ENCODE data around the gene ASIP. TPM values are rescaled to one million over a fixed set of nuclear protein-coding genes. Genes with fewer than 3 reads are reported as not detected.
"Not testable (repeated sequence)": the region's sequence is repeated elsewhere in the genome, so short reads cannot be mapped to it uniquely, and the experiment has no call there.

ASIP gene
- total RNA-seq, 1 experiment from 2014 or later, result not detected

DNA sequence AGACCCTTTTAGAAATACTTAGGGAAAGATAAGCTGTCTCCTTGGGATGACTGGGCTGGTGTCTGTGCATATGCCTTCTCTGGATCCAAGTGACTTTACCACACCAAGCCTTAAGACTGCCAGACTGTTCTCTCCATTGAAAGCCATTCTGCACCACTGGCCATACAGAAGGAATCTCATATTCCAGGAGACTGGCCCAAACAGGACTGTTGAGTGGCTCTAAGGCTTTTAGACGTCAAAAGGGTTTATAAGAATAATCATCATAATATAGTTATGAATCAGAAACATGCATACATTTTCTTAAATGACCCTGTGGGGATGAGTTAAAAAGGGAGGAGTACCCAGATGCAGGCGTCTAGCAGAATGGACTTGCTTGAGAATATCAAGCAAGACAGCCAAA lies 17.0 kb upstream of the ASIP start:
- not testable (repeated sequence) for DNase-seq; H3K4me3 ChIP-seq (ENCODE audit: insufficient read depth, low read depth, low read length); H3K27me3 ChIP-seq (ENCODE audit: control insufficient read depth, insufficient read depth, low read length); H3K36me3 ChIP-seq (replicated peaks; ENCODE audit: control insufficient read depth, insufficient read depth, low read length)

DNA sequence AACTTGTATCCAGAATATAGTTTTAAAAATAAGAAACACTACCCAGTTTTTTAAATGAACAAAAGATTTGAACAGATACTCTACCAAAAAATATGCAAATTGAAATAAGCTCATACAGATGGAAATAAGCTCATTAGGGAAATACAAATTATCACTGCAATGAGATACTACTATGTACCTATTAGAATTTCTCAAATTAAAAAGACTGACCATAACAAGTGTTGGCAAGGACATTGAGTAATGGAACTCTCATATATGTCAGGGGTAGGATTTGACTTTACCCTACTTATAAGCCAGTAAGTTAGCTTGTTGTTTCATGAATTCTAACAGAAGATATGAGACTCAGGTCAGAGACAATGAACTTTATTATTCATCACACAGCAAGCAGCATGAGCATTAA lies 9.6 kb upstream of the ASIP start:
- DNase-seq, result no peak
- no peak overlapping the region for H3K4me3 ChIP-seq (ENCODE audit: insufficient read depth, low read depth, low read length)
- H3K36me3 ChIP-seq (replicated peaks; ENCODE audit: control insufficient read depth, insufficient read depth, low read length), result no peaks in the 10 kb centered on the region
- H3K27me3 ChIP-seq (ENCODE audit: control insufficient read depth, insufficient read depth, low read length), result no peaks in the 10 kb centered on the region

- Histone ChIP-seq H3K4me3 (ENCODE audit: insufficient read depth, low read depth, low read length) (no peak overlapping the region), H3K27me3 (ENCODE audit: control insufficient read depth, insufficient read depth, low read length) (no peaks in the 10 kb centered on the region), H3K36me3 (replicated peaks; ENCODE audit: control insufficient read depth, insufficient read depth, low read length) (no peaks in the 10 kb centered on the region)
- DNase-seq, result no peak
Observed at GRCh38 chr20:34232494-34233087, 8.6 kb upstream of the ASIP start.

GRCh38 chr20:34233687-34234086 lies 7.5 kb upstream of the ASIP start:
- DNase-seq, result no peak
- Histone ChIP-seq H3K4me3 (ENCODE audit: insufficient read depth, low read depth, low read length) (no peak overlapping the region), H3K36me3 (replicated peaks; ENCODE audit: control insufficient read depth, insufficient read depth, low read length) (no peaks in the 10 kb centered on the region), H3K27me3 (ENCODE audit: control insufficient read depth, insufficient read depth, low read length) (no peaks in the 10 kb centered on the region)

DNA sequence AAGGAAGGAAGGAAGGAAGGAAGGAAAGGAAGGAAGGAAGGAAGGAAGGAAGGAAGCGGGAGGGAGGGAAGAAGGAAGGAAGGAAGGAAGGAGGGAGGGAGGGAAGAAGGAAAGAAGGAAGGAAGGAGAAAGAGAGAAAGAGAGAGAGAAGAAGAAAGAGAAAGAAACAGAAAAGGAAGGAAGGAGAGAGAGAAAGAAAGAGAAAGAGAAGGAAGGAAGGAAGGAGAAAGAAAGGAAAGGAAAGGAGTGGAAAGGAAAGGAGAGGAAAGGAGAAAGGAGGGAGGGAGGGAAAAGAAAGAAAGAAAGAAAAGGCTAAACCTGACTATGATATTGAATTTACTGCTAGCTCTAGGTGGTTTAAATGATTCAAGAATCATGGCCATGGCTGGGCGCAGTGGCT lies 5.3 kb upstream of the ASIP start:
- Histone ChIP-seq H3K27me3 (ENCODE audit: control insufficient read depth, insufficient read depth, low read length) (no peaks in the 10 kb centered on the region), H3K4me3 (ENCODE audit: insufficient read depth, low read depth, low read length) (no peak overlapping the region), H3K36me3 (replicated peaks; ENCODE audit: control insufficient read depth, insufficient read depth, low read length) (no peaks in the 10 kb centered on the region)
- no peak for DNase-seq

- no peaks in the 10 kb centered on the region for H3K36me3 ChIP-seq (replicated peaks; ENCODE audit: control insufficient read depth, insufficient read depth, low read length)
- no peaks in the 10 kb centered on the region for H3K27me3 ChIP-seq (ENCODE audit: control insufficient read depth, insufficient read depth, low read length)
- no peak for DNase-seq
- no peak overlapping the region for H3K4me3 ChIP-seq (ENCODE audit: insufficient read depth, low read depth, low read length)
Observed at GRCh38 chr20:34237942-34238341, 3.3 kb upstream of the ASIP start.

GRCh38 chr20:34240121-34240520 lies 1.1 kb upstream of the ASIP start:
- H3K27me3 ChIP-seq (ENCODE audit: control insufficient read depth, insufficient read depth, low read length), result no peaks in the 10 kb centered on the region
- H3K4me3 ChIP-seq (ENCODE audit: insufficient read depth, low read depth, low read length), result no peak overlapping the region
- no peak for DNase-seq
- no peaks in the 10 kb centered on the region for H3K36me3 ChIP-seq (replicated peaks; ENCODE audit: control insufficient read depth, insufficient read depth, low read length)

DNA sequence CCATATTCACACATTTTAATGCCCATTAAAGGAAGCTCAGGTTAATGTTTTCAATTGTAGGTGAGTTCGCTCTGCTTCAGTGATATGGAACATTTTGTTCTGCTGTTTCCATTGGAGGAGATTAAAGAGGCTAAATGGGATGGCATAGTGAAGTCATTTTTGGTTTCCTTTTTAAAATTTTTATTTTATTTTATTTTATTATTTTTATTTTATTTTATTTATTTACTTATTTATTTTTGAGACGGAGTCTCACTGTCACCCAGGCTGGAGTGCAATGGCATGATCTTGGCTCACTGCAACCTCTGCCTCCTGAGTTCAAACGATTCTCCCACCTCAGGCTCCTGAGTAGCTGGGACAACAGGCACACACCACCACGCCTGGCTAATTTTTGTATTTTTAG lies 792 bp downstream of the ASIP start:
- not testable (repeated sequence) for H3K27me3 ChIP-seq (ENCODE audit: control insufficient read depth, insufficient read depth, low read length); H3K4me3 ChIP-seq (ENCODE audit: insufficient read depth, low read depth, low read length); DNase-seq; H3K36me3 ChIP-seq (replicated peaks; ENCODE audit: control insufficient read depth, insufficient read depth, low read length)

DNA sequence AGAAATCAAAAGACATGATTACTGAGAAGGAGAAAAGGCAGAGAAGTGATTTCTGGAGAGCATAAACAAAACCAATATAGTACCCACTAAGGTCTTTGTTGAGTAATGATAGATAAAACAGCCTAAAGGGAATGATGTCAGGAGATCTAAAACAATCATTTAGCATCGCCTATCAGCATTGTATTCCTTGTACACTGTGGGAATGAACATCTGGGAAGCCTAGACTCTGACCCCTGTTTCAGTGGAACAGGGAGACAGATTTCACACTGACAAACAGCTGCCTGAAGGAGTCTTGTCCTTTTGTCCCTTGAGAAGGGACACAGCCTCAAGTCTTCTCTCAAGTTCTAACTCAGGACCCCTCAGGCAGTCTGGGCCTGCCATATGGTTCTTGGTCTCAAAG lies 1.7 kb downstream of the ASIP start:
- H3K36me3 ChIP-seq (replicated peaks; ENCODE audit: control insufficient read depth, insufficient read depth, low read length), result no peaks in the 10 kb centered on the region
- no peaks in the 10 kb centered on the region for H3K27me3 ChIP-seq (ENCODE audit: control insufficient read depth, insufficient read depth, low read length)
- no peak overlapping the region for H3K4me3 ChIP-seq (ENCODE audit: insufficient read depth, low read depth, low read length)
- no peak for DNase-seq

DNA sequence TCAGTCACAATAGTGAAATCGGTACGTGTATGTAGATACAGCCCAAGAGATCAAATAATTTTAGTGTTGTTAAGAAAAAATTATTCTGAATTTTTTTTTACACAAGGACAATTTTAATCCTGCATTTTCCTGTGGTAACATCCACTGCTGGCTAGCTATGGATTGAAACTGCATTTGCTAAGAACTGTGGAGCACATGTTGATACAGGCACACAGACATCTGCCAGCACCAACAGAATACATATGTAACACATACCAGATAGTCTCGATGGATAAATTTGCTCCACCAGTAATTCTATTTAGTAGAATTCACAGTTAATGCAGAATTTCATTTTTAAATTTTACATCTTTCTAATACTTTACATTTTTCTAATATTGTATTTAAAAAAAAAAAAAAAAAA lies 2.2 kb downstream of the ASIP start:
- DNase-seq, result no peak
- Histone ChIP-seq H3K36me3 (replicated peaks; ENCODE audit: control insufficient read depth, insufficient read depth, low read length) (no peaks in the 10 kb centered on the region), H3K27me3 (ENCODE audit: control insufficient read depth, insufficient read depth, low read length) (no peaks in the 10 kb centered on the region), H3K4me3 (ENCODE audit: insufficient read depth, low read depth, low read length) (no peak overlapping the region)

GRCh38 chr20:34246126-34246626 lies 5.0 kb downstream of the ASIP start:
- no peaks in the 10 kb centered on the region for H3K27me3 ChIP-seq (ENCODE audit: control insufficient read depth, insufficient read depth, low read length)
- H3K36me3 ChIP-seq (replicated peaks; ENCODE audit: control insufficient read depth, insufficient read depth, low read length), result no peaks in the 10 kb centered on the region
- DNase-seq, result no peak
- no peak overlapping the region for H3K4me3 ChIP-seq (ENCODE audit: insufficient read depth, low read depth, low read length)

- Histone ChIP-seq H3K4me3 (ENCODE audit: insufficient read depth, low read depth, low read length) (no peak overlapping the region), H3K27me3 (ENCODE audit: control insufficient read depth, insufficient read depth, low read length) (no peaks in the 10 kb centered on the region), H3K36me3 (replicated peaks; ENCODE audit: control insufficient read depth, insufficient read depth, low read length) (no peaks in the 10 kb centered on the region)
- DNase-seq, result no peak
Observed at GRCh38 chr20:34249291-34249690, 8.1 kb downstream of the ASIP start.

DNA sequence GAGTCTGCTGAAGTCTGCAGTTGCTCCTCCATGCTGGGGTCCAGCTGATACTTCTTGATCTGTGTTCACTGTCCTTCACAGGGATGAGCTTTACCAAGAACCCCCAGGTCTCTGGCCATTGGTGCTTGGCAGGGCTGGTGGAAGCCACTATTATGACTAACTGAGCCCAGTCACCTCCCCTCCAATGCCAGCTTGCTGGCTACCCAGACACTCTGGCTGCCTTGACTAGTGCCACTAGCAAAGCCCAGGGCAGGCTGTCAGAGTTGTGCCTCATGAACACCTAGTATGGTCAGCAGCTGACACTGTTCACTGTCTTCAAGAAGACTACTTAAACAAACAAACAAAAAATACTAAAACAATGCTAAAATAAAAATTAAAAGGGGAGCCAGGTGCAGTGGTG lies 8.8 kb downstream of the ASIP start:
- no peak for DNase-seq
- H3K36me3 ChIP-seq (replicated peaks; ENCODE audit: control insufficient read depth, insufficient read depth, low read length), result no peaks in the 10 kb centered on the region
- no peak overlapping the region for H3K4me3 ChIP-seq (ENCODE audit: insufficient read depth, low read depth, low read length)
- H3K27me3 ChIP-seq (ENCODE audit: control insufficient read depth, insufficient read depth, low read length), result no peaks in the 10 kb centered on the region

- Histone ChIP-seq H3K4me3 (ENCODE audit: insufficient read depth, low read depth, low read length) (no peak overlapping the region), H3K27me3 (ENCODE audit: control insufficient read depth, insufficient read depth, low read length) (no peaks in the 10 kb centered on the region), H3K36me3 (replicated peaks; ENCODE audit: control insufficient read depth, insufficient read depth, low read length) (no peaks in the 10 kb centered on the region)
- no peak for DNase-seq
Observed at GRCh38 chr20:34251619-34252018, 10.4 kb downstream of the ASIP start.

- H3K4me3 ChIP-seq (ENCODE audit: insufficient read depth, low read depth, low read length); H3K36me3 ChIP-seq (replicated peaks; ENCODE audit: control insufficient read depth, insufficient read depth, low read length); DNase-seq; H3K27me3 ChIP-seq (ENCODE audit: control insufficient read depth, insufficient read depth, low read length): not testable (repeated sequence)
Observed at GRCh38 chr20:34252431-34253086, 11.3 kb downstream of the ASIP start.

All from H7 (cell line).